IPS DF 4.7 (cell line): ENCODE results near the gene TRRAP.

Source experiments
- DNase-seq: peaks from one replicate; pipeline ENCODE4 v3.0.0-alpha.2; 2013; ENCODE audit warnings: low spot score; ENCODE audit errors: extremely low read depth

Gene TRRAP

DNA sequence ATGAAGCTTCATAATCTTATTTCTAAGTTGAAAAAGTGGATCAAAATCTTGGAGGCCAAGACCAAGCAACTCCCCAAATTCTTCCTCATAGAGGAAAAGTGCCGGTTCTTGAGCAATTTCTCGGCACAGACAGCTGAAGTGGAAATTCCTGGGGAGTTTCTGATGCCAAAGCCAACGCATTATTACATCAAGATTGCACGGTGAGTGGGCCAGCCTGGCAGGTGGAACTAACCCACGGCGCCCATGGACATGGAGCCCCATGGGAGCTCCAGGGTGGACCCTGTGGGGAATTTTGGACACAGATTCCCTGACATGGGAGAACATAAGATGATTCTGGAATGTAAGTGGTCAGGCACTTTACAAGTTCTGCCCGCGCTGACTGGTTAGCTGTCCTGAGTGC lies 125.9 kb downstream of the TRRAP start:
- no peak for DNase-seq

DNA sequence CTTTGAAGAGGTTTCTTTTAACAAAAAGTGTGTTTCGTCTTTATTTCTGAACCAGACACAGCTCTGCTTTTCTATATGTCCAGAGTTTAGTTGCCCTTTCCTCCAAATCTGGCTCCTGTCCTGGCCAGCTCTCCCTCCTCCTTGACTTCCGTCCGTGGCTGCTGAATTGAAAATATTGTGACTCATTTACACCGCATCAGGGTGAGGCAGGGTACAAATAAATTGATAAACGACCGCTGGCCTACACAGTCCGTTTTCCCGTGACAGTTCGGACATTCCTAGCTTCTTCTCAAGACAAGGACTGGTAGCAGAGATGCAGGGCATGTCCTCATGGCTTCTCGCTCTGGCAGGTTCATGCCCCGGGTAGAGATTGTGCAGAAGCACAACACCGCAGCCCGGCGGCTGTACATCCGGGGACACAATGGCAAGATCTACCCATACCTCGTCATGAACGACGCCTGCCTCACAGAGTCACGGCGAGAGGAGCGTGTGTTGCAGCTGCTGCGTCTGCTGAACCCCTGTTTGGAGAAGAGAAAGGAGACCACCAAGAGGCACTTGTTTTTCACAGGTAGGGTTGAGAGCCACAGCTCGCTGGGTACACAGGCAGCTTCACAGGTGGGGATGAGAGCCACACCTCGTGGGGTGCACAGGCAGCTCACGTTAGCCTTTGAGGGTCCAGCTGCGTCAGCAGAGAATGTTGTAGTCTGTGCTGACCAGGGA lies 126.6 kb downstream of the TRRAP start:
- no peak for DNase-seq

DNA sequence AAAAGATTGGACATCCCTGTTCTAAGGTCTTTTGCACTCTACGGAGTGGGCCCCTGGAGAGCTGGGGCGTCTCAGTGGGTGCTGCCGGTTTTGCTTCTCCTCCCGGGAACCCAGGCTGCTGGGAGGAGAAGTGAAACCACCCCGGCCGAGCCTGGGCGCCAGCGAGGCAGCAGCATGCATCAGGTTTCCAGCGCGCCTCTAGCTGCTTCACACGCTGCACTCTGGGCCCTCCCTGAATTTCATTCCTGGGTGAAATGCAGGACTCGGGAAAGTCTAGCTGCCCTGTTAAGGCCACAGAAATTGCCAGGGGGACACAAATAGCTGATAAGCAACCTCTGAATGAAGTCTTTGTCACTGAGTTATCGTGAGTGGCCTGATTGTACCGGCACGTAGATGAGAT lies 127.4 kb downstream of the TRRAP start:
- DNase-seq: no peak

DNA sequence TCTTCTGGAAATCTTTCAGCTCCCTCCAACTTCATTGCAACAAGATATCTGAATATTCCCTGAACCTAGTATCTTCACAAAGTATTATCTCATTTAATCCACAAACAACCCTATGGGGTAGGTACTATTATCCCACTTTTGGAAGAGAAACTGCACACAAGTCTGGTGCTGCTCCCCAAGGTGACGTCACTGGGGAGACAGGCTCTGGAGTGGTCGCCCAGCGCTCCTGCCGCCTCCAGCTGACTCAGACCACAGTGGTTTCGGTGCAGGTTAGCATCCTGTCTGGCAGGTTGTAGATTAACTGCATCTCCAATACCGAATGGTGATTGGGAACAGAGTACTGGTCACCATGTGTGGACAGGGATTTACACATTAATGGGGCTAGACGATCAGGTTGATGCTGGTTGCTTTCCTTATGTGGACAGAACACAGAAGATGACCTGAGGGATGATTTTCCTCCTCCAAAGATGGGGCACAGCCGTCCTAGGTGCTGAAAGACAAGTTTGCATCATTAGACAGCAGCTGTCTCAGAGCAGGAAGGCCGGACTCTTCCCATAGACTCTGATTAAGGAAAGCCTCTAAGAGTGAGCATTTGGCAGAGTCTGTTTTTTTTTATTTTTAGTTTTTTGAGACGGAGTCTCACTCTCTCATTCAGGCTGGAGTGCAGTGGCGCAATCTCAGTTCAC lies 128.6 kb downstream of the TRRAP start:
- DNase-seq: no peak

DNA sequence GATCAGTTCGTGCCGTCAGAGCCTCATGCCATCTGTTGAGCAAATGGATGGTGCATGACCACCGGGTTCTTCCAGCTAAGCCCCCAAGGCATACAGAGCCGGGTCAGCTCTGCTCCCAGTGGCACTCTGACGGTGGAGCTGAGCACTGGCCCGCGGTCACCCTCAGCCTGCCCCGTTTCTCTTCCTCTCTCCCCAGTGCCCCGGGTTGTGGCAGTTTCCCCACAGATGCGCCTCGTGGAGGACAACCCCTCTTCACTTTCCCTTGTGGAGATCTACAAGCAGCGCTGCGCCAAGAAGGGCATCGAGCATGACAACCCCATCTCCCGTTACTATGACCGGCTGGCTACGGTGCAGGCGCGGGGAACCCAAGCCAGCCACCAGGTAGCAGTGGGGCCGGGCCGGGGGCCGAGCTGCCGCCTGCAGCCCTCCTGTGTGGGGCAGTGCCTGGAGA lies 129.9 kb downstream of the TRRAP start:
- DNase-seq: no peak

DNA sequence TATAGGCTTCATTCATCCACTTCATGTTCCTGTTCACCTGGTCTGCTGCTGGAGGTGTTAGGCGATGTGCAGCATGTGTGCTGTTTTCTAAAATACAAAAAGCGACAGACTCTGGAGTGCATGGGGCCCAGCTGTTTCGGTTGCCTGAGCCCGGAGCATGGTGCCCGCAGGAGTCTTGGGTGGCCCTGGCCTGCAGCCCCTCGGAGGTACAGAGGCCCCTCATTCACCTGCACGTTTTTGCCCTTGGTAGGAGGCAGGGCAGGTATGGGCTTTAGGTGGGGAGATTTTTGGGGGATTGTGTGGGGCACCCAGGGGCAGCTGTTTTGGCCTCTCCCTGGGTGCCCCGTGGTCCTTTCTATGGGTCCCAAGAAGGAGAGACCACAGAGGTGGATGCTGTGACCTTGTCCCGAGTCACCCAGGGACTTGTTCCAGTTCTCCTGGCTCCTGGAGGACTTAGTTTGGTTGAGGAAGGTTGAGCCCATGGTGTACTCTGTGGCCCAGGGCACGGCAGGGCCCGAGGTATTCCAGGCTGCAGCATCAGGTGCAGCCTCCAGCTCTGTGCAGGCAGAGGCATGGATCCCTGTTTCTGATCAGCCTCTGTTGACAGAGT lies 130.7 kb downstream of the TRRAP start:
- DNase-seq: no peak

DNA sequence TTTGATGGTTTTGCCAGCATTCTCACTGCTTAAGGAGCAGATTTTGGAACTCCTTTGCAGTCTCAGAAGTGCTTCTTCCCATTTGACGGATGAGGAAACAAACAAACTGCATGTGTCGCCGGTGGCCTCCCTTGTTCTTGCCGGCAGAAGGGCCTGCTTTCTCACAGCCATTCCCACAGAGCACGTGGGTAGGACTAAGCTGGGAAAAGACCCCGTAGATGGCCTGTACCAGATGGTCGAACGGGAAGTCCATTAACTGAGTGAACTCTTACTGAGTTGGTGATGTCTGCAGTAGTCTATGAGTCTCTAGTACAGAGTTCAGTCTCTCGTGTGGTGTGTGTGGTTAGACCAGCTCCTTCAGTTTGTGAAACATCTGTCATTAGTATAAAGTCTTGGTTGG lies 131.9 kb downstream of the TRRAP start:
- DNase-seq: no peak

DNA sequence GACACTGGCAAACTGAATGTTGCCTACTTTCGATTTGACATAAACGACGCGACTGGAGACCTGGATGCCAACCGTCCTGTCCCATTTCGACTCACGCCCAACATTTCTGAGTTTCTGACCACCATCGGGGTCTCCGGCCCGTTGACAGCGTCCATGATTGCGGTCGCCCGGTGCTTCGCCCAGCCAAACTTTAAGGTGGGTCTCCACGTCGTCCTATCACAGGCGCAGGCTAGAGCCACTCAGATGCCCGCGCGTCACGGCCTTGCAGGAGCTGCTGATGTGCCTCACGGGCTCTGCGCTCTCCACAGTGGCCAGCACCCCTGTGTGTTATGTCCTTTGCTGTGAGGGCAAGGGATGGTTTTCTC lies 133.0 kb downstream of the TRRAP start:
- no peak for DNase-seq

DNA sequence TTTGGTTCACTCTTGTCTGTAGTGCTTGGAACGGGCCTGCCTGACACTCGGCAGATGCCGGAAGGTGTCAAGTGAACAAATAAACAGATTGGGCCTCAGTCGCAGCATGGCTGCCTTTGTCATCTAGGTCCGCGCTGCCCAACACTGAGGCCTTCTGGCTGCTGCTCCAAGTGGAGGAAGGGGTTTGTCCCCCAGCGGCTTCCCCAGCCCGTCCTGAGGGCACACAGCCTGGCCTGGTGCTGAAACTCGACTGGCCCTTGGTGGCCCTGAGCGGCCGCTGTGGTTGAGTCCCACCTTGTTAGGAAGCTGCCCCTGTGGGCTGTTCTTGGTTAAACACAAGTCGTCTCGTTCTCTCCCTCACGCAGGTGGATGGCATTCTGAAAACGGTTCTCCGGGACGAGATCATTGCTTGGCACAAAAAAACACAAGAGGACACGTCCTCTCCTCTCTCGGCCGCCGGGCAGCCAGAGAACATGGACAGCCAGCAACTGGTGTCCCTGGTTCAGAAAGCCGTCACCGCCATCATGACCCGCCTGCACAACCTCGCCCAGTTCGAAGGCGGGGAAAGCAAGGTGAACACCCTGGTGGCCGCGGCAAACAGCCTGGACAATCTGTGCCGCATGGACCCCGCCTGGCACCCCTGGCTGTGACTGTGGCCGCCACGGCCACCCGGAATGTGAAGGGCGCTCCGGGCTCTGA lies 133.5 kb downstream of the TRRAP start:
- no peak for DNase-seq

DNA sequence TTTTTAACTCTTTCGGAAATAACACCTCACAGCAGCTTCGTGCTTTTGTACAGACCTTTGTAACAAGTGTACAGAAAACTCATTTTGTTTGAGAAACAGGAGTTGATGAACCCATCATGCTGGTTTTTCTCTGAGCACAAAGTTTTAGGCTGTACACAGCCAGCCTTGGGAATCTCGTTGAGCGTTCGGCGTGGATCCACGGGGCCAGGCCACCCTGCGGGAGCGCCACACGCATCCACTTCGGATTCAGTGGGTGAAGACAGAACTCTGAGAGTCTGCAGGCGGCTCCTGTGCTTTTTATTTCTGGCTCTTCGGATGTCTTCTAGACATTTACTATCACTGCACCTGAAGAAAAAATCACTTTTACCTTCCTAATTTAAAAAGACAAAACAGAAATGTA lies 134.4 kb downstream of the TRRAP start:
- DNase-seq: no peak

DNA sequence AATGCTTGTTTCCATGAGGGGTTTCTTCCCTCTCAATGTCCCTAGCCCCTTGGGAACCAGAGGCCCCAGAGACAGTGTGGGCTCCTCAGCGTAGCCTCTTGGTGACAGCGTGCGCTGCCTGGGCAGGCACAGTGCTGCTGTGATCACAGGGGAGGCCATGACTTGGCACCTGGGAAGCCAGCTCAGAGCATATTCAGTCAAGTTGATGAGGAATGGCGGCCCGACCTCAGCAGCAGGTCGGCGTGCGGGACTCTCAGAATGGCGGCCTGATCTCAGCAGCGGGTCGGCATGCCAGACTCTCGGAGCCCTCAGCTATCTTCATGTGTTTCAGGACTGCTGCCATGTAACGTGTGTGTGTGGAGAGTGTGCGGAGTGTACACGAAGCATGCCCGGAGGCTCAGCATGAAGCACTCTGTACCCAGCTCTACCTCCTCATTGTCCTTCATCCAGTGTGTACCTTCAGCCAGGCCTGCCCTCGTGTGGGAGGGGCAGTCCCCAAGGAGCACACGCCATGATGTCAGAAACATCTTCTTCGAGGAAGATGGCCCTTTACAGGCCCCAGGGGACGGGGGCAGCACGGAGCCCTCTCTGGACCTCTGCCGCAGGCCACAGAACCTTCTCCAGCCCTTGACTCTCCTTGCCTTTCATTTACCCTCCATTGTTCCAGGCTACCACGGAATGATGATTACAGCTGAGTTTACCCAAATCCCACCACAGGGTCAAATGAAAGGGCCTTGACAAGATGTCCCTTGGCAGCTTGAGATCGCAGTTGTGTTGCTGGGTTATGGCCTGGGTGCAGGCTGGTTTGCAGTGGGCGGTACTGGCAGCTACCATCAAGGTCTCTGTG lies 135.2 kb downstream of the TRRAP start:
- DNase-seq: no peak

DNA sequence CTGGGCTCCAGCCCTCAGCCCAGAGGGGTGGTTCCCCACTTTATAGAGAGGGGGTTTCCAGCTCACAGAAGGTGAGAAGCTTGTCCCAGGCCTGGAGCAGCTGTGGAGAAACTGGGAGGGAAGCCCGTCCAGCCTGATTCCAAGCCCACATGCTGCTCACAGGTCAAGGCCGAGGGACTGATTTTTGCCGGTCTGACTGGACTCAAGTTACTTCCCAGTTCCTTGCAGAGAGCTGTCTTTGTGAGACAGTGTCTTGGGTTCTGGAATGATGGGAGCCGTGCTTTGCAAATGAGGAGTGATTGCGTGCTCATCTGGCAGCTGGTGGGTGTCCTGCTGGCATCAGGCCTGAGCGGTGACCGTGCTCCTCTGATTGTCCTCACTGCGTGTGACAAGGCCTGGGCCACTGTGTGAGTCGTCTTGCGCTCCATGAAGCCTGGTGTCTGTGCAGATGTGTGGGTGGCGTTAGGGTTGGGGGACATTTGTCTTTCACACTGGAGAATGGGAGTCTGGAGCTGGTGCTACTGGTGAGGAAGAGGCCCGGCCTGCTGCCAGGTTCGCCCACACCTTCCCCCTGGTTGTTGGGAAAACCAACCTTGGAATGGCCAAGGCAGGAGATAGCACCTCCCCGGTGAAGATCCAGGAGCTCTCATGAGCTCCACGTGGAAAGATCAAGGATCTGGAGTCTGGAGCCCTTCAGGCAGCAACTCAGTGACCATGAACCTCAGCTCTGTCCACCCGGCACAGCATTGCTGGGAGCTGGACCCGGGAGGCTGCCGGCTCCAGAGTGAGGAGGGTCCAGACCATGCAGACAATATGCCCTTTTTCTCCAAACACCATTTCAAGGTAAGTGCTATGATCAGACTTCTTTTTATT lies 136.0 kb downstream of the TRRAP start:
- no peak for DNase-seq

DNA sequence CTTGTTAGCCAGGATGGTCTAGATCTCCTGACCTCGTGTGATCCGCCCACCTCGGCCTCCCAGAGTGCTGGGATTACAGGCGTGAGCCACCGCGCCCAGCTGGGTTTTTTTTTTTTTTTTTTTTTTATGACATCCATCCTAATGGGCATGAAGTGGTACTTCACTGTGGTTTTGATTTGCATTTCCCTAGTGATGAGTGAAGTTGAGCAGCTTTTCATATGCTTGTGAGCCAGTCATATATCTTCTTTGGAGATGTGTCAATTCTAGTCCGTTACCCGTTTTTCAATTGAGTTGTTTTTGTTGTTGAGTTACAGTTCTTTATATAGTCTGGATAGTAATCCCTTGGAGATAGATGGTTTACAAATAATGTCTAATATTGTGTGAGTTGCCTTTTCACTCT lies 137.9 kb downstream of the TRRAP start:
- no peak for DNase-seq

DNA sequence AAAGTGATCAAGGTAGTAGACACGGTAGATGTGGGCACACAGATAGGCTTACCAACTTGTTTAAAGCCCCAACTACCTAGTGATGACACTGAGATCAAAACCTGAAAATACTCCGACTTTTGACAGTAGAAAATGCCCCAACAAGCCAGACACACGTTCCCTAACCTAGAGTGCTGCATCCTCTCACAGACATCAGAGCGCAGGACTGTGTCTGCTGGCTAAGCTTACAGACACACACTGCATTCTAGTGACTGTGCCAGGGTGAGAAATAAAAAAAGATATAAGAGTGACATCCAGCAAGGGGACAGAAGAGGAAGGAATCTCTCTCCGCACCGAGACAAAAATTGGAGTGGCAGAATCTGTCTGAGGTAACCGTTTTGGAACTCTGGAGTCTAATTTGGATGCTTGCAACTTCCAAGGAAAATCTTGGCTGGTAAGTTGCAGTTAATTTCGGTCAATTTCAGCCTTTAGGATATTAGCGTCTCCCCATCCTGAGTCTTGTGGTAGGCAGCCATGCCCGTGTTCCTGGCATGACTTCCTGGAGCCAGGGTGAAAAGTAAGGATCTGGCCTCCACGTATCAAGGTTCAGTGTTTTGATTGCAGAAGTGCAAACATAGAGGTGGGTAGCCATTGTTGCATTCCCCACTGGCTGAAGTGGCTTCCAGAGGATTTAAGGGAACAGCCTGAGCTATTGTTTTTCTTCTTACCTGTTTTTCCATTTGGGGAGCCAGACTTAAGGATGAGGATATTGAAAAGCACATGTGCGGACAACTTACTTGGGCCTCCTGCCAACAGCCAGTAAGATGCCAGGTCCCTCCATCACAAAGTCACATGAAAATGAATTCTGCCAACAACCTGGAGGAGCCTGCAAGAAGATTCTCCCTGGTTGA lies 141.4 kb downstream of the TRRAP start:
- DNase-seq: no peak

DNA sequence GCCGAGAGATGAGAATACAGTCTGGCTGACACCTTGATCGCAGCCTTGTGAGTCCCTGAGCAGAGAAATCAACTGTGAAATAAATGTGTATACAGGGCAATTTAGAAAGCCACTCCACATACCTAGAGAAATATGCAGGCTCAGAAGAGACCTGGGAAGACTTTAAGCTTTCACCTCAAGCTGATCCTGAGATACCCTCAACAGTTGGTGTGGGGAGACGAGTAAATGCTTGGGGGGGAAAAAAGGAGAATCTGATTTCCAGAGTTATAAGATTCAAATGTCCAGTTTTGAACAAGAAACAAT lies 142.0 kb downstream of the TRRAP start:
- no peak for DNase-seq

DNA sequence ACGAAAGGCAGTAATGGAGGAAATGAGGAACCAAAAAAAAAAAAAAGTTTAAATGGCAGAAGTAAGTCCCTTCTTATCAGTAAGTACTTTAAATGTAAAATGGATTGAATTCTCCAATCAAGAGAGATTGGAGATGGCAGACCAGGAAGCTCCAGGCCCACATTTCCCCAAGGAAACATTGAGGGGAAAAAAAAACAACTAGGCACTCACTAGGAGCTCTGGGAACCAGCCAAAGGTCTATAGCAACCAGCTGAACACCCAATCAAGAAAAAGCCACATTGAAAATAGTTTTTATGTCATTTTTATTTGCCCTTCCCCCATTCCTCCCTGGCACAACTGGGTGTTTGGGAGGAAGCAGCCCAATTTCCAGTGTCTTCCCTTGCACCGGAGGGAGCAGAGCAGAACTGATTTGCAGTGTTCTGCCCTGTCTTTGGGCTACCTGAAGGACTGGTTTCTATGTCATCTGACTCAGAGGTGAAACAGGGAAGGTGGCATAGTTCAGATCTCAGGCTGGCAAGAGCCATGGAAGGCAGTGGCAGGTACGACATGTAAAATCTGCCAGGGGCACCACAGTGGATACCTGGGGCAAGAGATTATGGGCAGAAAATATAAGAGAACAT lies 143.7 kb downstream of the TRRAP start:
- DNase-seq: no peak

DNA sequence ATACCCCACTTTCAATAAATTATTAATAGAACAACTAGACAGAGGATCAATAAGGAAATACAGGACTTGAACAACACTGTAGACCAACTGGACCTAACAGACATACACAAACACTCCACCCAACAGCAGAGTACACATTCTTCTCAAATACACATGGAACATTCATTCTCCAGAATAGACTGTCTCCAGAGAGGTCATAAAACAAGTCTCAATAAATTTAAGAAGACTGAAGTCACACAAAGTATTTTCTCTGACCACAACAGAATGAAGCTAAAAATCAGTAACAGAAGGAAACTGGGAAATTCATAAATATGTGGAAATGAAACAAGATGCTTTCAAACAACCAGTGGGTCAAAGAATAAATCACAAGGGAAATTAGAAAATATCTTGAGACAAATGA lies 145.7 kb downstream of the TRRAP start:
- DNase-seq: no peak

DNA sequence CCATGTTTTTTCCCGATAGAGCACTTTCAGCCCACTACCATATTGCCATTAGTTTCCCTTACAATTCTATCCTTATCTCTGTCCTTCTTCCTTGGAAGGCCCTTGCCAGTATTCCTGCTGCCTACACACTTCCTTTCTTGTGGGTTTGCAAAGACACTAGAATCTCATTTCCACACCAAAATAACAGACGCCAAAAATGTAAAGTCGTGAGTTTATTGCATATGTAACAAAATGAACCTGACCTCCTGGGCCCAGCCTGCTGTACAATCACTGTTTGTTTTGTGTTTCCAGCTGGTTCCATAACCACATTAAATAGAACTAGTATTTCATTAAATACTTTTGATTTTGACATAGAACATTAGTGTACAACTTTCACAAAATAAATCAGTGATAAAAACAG lies 148.9 kb downstream of the TRRAP start:
- DNase-seq: no peak

DNA sequence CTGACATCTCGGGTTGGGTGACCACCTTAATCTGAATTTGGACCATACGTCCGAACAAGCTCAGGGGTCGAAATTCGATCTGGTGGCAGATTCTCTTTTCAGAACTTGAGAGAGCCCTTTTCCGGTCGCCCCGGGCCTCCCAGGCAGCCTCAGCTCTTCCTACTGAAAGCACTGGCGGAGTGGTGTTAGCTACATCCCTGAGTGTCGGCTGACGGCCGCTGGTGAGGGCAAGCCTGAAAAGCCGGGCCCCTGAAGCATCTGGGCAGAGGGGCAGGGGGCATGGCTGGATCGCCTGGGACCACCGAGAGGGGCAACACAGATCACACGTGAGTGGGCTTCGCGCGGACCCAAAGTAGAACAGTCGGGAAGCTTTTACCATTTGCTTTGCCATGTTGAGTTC lies 149.5 kb downstream of the TRRAP start:
- no peak for DNase-seq
